Stimulated activated CD8-positive, alpha-beta memory T cell treated with anti-CD3 and anti-CD28 coated beads, Interleukin-2, amount 100 ng/mL, for 48 hours (primary cell): ENCODE results near the gene CDYL.
A peak's percentile ranks its signal among the peaks of the same experiment; 100 is the strongest.
"Not testable (repeated sequence)": the region's sequence is repeated elsewhere in the genome, so short reads cannot be mapped to it uniquely, and the experiment has no call there.

ENCODE experiments used
- DNase-seq, 2 donors: peaks; one replicate each; pipeline ENCODE4 v3.0.0-alpha.2; 2020; ENCODE audit warnings: low read depth in 2 of 2

CDYL gene

GRCh38 chr6:5003604-5004372 is 227.6 kb downstream of the CDYL start, which contains the start of gene RPP40:
RPP40 (minus strand) TSS chr6:5004037; CDS start chr6:5004002, 35 bp downstream.
- peak; percentile 97 to 99 for DNase-seq

GRCh38 chr6:5004373-5005037 is 228.3 kb downstream of the CDYL start:
- no peak for DNase-seq

- not testable (repeated sequence) for DNase-seq
Observed at GRCh38 chr6:5005038-5005433, 228.8 kb downstream of the CDYL start.
